ENCODE results near the gene FGB.

DNA sequence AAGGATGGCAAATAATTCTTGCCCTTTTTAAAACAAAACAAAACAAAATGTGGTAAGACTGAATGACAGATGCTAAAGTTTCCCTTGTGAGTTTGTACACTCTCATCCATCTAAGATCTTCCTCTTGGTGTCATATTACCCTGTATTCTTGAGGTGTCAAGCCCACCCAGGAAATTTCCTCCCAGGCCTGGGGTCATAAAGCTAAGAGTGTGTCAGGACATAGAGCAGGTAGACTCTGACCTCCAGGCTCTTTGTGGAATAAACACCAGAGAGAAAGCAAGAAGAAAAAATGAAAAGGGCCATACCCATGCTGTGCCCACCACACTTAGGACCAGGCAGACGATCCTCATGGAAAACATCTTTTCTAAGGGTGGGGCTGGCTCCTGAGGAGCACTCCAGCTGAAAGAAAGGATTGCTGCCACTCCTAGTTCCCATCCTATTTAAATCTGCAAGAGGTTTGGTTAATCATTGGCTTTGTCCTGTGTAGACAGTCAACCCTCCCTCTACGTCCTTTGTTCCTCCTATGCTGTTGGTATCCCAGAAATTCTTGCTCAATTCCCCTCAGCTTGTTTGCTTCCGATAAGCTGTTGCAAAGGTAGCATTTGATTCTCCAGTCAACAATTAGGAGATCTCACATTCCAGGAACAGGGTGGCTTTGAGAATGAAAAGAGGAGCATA is 27.7 kb downstream of the FGB start, which contains the start of gene FGA:
- TF ChIP-seq, protein P1, sequence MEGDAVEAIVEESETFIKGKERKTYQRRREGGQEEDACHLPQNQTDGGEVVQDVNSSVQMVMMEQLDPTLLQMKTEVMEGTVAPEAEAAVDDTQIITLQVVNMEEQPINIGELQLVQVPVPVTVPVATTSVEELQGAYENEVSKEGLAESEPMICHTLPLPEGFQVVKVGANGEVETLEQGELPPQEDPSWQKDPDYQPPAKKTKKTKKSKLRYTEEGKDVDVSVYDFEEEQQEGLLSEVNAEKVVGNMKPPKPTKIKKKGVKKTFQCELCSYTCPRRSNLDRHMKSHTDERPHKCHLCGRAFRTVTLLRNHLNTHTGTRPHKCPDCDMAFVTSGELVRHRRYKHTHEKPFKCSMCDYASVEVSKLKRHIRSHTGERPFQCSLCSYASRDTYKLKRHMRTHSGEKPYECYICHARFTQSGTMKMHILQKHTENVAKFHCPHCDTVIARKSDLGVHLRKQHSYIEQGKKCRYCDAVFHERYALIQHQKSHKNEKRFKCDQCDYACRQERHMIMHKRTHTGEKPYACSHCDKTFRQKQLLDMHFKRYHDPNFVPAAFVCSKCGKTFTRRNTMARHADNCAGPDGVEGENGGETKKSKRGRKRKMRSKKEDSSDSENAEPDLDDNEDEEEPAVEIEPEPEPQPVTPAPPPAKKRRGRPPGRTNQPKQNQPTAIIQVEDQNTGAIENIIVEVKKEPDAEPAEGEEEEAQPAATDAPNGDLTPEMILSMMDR (IDR thresholded peaks at IDR 0.05), result no peak
- no peak for TF ChIP-seq POLR2A (IDR thresholded peaks at IDR 0.05)

Measured in thyroid gland (tissue), 4 donors.